Activated B cell treated with CpG ODN at 0.5 μM for 24 hours (primary cell): ENCODE measurements around the gene NFATC3. TPM values are rescaled to one million over a fixed set of nuclear protein-coding genes. Genes with fewer than 3 reads are reported as not detected.
A peak's percentile ranks its signal among the peaks of the same experiment; 100 is the strongest.

Experiments used
- ATAC-seq: fragments of 200-7000 bp; cut with Tn5 transposase; one replicate; pipeline ENCODE4 v1.10.0; 2021; ENCODE audit warnings: low read depth, mild to moderate bottlenecking, moderate library complexity
- CTCF ChIA-PET: fragments of 350-600 bp; sonication (Branson Sonifier 250); formaldehyde crosslinking; loops from one replicate; lab custom pipeline; 2021; ENCODE audit warnings: antibody characterized with exemption; lab: Charles Lee
- POLR2A ChIA-PET: fragments of 350-600 bp; sonication (Branson Sonifier 250); formaldehyde crosslinking; loops from one replicate; lab custom pipeline; 2021; ENCODE audit warnings: antibody characterized with exemption; lab: Charles Lee
- DNase-seq: peaks from one replicate; pipeline ENCODE4 v3.0.0; 2022
- H3K27ac Mint-ChIP-seq: one replicate; pipeline ENCODE4 v1.8.0; 2020; ENCODE audit warnings: mixed read lengths
- H3K27me3 Mint-ChIP-seq: one replicate; pipeline ENCODE4 v1.8.0; 2021; ENCODE audit warnings: mixed read lengths
- H3K36me3 Mint-ChIP-seq: one replicate; pipeline ENCODE4 v1.8.0; 2021; ENCODE audit warnings: low read depth, mixed read lengths
- H3K4me1 Mint-ChIP-seq: one replicate; pipeline ENCODE4 v1.8.0; 2021; ENCODE audit warnings: mixed read lengths
- H3K4me3 Mint-ChIP-seq: one replicate; pipeline ENCODE4 v1.8.0; 2020; ENCODE audit warnings: mild to moderate bottlenecking, mixed read lengths
- H3K9me3 Mint-ChIP-seq: one replicate; pipeline ENCODE4 v1.8.0; 2020; ENCODE audit warnings: mixed read lengths
- intact Hi-C: fragments of 100-400 bp; cut with micrococcal nuclease; formaldehyde crosslinking; loops from one replicate; pipeline ENCODE4 v1.15.1; 2024
- total RNA-seq: library from RNA; stranded (reverse); gene quantifications from 2 replicates; pipeline ENCODE4 v1.2.3, GENCODE V29; 2022
- TF ChIP-seq, protein P1 (sequence below): fragments of 200-600 bp; IDR thresholded peaks from one replicate; pipeline ENCODE4 v1.8.0; 2022; ENCODE audit warnings: antibody characterized with exemption, mild to moderate bottlenecking

Gene NFATC3
- total RNA-seq, 1 donor from 2014 or later: 72.0 TPM

DNA sequence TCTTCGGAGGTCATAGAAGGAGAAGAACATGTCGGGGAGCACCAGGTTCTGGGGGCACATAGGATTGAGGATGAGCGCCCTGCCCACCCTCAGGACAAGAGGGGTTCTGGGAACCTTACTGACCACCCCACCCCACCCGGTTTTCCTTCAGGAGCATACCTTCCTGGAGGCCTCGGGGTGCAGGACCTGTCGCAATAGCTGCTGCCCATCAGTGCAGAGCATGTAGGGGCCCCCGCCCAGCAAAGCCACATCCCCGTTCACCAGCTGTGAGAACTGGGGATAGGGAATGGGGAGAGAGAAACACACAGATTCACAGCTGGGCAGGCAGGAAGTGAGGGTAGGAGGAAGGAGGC is 148.6 kb downstream of the NFATC3 start:
- TF ChIP-seq, protein P1, sequence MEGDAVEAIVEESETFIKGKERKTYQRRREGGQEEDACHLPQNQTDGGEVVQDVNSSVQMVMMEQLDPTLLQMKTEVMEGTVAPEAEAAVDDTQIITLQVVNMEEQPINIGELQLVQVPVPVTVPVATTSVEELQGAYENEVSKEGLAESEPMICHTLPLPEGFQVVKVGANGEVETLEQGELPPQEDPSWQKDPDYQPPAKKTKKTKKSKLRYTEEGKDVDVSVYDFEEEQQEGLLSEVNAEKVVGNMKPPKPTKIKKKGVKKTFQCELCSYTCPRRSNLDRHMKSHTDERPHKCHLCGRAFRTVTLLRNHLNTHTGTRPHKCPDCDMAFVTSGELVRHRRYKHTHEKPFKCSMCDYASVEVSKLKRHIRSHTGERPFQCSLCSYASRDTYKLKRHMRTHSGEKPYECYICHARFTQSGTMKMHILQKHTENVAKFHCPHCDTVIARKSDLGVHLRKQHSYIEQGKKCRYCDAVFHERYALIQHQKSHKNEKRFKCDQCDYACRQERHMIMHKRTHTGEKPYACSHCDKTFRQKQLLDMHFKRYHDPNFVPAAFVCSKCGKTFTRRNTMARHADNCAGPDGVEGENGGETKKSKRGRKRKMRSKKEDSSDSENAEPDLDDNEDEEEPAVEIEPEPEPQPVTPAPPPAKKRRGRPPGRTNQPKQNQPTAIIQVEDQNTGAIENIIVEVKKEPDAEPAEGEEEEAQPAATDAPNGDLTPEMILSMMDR: no peak
- H3K36me3 Mint-ChIP-seq: peaks cover 15% of the 10 kb centered on the region
- ATAC-seq (no peak), DNase-seq (no peak)
- H3K9me3 Mint-ChIP-seq: no peaks in the 10 kb centered on the region
- intact Hi-C loops: loop anchor here (10.0 kb wide), 2 partner anchors 569 to 749 kb away; partner anchors contain the start of genes ACD, AGRP, ATP6V0D1 and C16orf86
- ChIA-PET CTCF (interaction anchor here (1.0 kb wide), 1 partner anchor 28 kb away, joined by 3 read pairs; no protein-coding TSS in a partner anchor), POLR2A (interaction anchor here (0.7 kb wide), 2 partner anchors 94 to 149 kb away, joined by 4 to 5 read pairs; no protein-coding TSS in a partner anchor)
- peak overlapping the region; percentile 24 for H3K27ac Mint-ChIP-seq
- H3K27me3 Mint-ChIP-seq: no peaks in the 10 kb centered on the region
- no peak overlapping the region for H3K4me3 Mint-ChIP-seq
- H3K4me1 Mint-ChIP-seq: peaks cover 31% of the 10 kb centered on the region

- H3K27me3 Mint-ChIP-seq: no peaks in the 10 kb centered on the region
- intact Hi-C loops: loop anchor here (10.0 kb wide), 2 partner anchors 570 to 750 kb away; partner anchors contain the start of genes ACD, AGRP, ATP6V0D1 and C16orf86
- CTCF ChIA-PET: interaction anchor here (1.0 kb wide), 1 partner anchor 27 kb away, joined by 3 read pairs; no protein-coding TSS in a partner anchor
- peaks cover 11% of the 10 kb centered on the region for H3K36me3 Mint-ChIP-seq
- H3K27ac Mint-ChIP-seq: peak overlapping the region; percentile 24
- POLR2A ChIA-PET: no interaction called here
- H3K4me3 Mint-ChIP-seq: peak overlapping the region; percentile 51
- ATAC-seq (no peak), DNase-seq (no peak)
- H3K9me3 Mint-ChIP-seq: no peaks in the 10 kb centered on the region
- peaks cover 29% of the 10 kb centered on the region for H3K4me1 Mint-ChIP-seq
- TF ChIP-seq, protein P1: no peak
Measured at GRCh38 chr16:68234188-68235107, 149.3 kb downstream of the NFATC3 start.

- Mint-ChIP-seq H3K4me3 (peak overlapping the region; percentile 41), H3K36me3 (peaks cover 9% of the 10 kb centered on the region), H3K27me3 (no peaks in the 10 kb centered on the region), H3K4me1 (peaks cover 33% of the 10 kb centered on the region), H3K9me3 (no peaks in the 10 kb centered on the region), H3K27ac (no peak overlapping the region)
- ATAC-seq (no peak), DNase-seq (no peak)
- ChIA-PET POLR2A (interaction anchor here (0.6 to 2.0 kb wide), 2 partner anchors 10 to 234 kb away, joined by 4 to 13 read pairs; partner anchors contain the start of gene PLA2G15), CTCF (interaction anchor here (2.2 kb wide), 1 partner anchor 26 kb away, joined by 8 read pairs; no protein-coding TSS in a partner anchor)
- TF ChIP-seq, protein P1: no peak
- intact Hi-C loops: loop anchor here (10.0 kb wide), 2 partner anchors 570 to 750 kb away; partner anchors contain the start of genes ACD, AGRP, ATP6V0D1 and C16orf86
Measured at GRCh38 chr16:68235108-68235886, 150.1 kb downstream of the NFATC3 start.

DNA sequence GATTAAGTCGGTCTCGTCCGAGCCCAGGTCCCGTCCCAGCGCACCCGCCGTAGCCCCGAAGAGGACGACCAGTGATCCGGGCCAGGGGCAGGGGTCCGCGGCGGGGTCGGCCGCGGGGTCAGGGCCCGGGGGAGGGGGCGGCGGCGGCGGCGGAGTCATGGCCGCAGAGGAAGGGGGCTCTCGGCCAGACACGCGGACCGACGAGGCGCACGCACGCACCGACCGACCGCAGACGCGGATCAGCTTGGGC is 150.6 kb downstream of the NFATC3 start, which contains the start of gene ESRP2:
Gene ESRP2 (minus strand): TSS at position 241 of the 250 bp plus-strand sequence. CDS start 82 bp downstream, at position 159.
- TF ChIP-seq, protein P1: no peak
- intact Hi-C loops: loop anchor here (2.0 to 10.0 kb wide), 4 partner anchors 29 to 751 kb away; partner anchors contain the start of genes ACD, AGRP, ATP6V0D1 and C16orf86
- Mint-ChIP-seq H3K4me3 (peak within 1 kb of the TSS; percentile 93), H3K4me1 (peaks cover 33% of the 10 kb centered on the region), H3K9me3 (no peaks in the 10 kb centered on the region), H3K27ac (peak within 1 kb of the TSS; percentile 52), H3K27me3 (no peaks in the 10 kb centered on the region), H3K36me3 (peaks cover 6% of the 10 kb centered on the region)
- ChIA-PET POLR2A (interaction anchor here (0.6 to 2.0 kb wide), 2 partner anchors 9 to 234 kb away, joined by 4 to 13 read pairs; partner anchors contain the start of gene PLA2G15), CTCF (interaction anchor here (2.2 kb wide), 1 partner anchor 26 kb away, joined by 8 read pairs; no protein-coding TSS in a partner anchor)
- ATAC-seq (no peak), DNase-seq (no peak)
